H9 (cell line): ENCODE results near the gene C1QTNF9B. TPM values are rescaled to one million over a fixed set of nuclear protein-coding genes. Genes with fewer than 3 reads are reported as not detected.

Experiments
- DNase-seq: peaks from one replicate; pipeline ENCODE4 v3.0.0-alpha.2; 2017
- H2AFZ ChIP-seq: one replicate; pipeline ENCODE4 v1.6.1; 2013; ENCODE audit warnings: mild to moderate bottlenecking, low read length, control low read depth, moderate library complexity
- H2AK5ac ChIP-seq: 2 replicates; pipeline ENCODE4 v1.6.1; 2013; ENCODE audit warnings: low read length, control low read depth, mixed read lengths; ENCODE audit not compliant: insufficient read length
- H2BK120ac ChIP-seq: one replicate; pipeline ENCODE4 v1.6.1; 2013; ENCODE audit warnings: low read depth, mild to moderate bottlenecking, low read length, control low read depth, inconsistent platforms; ENCODE audit not compliant: poor library complexity, severe bottlenecking
- H2BK12ac ChIP-seq: 2 replicates; pipeline ENCODE4 v1.6.1; 2013; ENCODE audit warnings: low read length, control low read depth, mixed read lengths, low read depth; ENCODE audit not compliant: insufficient read length
- H2BK15ac ChIP-seq: 2 replicates; pipeline ENCODE4 v1.6.1; 2013; ENCODE audit warnings: low read depth, low read length, control low read depth
- H2BK20ac ChIP-seq: one replicate; pipeline ENCODE4 v1.6.1; 2013; ENCODE audit warnings: low read depth, mild to moderate bottlenecking, low read length, control low read depth, inconsistent platforms; ENCODE audit not compliant: poor library complexity, severe bottlenecking
- H2BK5ac ChIP-seq: 2 replicates; pipeline ENCODE4 v1.6.1; 2013; ENCODE audit warnings: low read length, control low read depth, mixed read lengths; ENCODE audit not compliant: insufficient read length
- H3K14ac ChIP-seq: 2 replicates; pipeline ENCODE4 v1.6.1; 2013; ENCODE audit warnings: low read length, control low read depth; ENCODE audit not compliant: insufficient read depth
- H3K18ac ChIP-seq: 2 replicates; pipeline ENCODE4 v1.6.1; 2013; ENCODE audit warnings: low read depth, mild to moderate bottlenecking, mixed read lengths, low read length, control low read depth; ENCODE audit not compliant: insufficient read length
- H3K23ac ChIP-seq: 2 replicates; pipeline ENCODE4 v1.6.1; 2013; ENCODE audit warnings: low read length, control low read depth, mixed read lengths, low read depth; ENCODE audit not compliant: insufficient read length
- H3K23me2 ChIP-seq: 2 replicates; pipeline ENCODE4 v1.6.1; 2013; ENCODE audit warnings: low read depth, mild to moderate bottlenecking, mixed read lengths, low read length, control low read depth; ENCODE audit not compliant: insufficient read length, poor library complexity, severe bottlenecking
- H3K27ac ChIP-seq: 2 replicates; pipeline ENCODE4 v1.5.1; 2013; ENCODE audit warnings: low read length, control low read depth, mixed read lengths, low read depth; ENCODE audit not compliant: insufficient read length
- H3K27me3 ChIP-seq: 2 replicates; pipeline ENCODE4 v1.6.1; 2013; ENCODE audit warnings: low read length, control low read depth, inconsistent platforms; ENCODE audit not compliant: insufficient read depth
- H3K4ac ChIP-seq: 2 replicates; pipeline ENCODE4 v1.6.1; 2013; ENCODE audit warnings: low read depth, mild to moderate bottlenecking, control low read depth, inconsistent platforms, low read length, moderate library complexity
- H3K4me1 ChIP-seq: 2 replicates; pipeline ENCODE4 v1.6.1; 2013; ENCODE audit warnings: low read length, control low read depth, inconsistent platforms; ENCODE audit not compliant: insufficient read depth
- H3K4me2 ChIP-seq: 2 replicates; pipeline ENCODE4 v1.6.1; 2013; ENCODE audit warnings: low read length, control low read depth, mixed read lengths; ENCODE audit not compliant: insufficient read length, insufficient read depth
- H3K56ac ChIP-seq: 2 replicates; pipeline ENCODE4 v1.6.1; 2013; ENCODE audit warnings: low read depth, mild to moderate bottlenecking, mixed read lengths, low read length, control low read depth; ENCODE audit not compliant: insufficient read length
- H3K79me1 ChIP-seq: 2 replicates; pipeline ENCODE4 v1.6.1; 2013; ENCODE audit warnings: low read depth, mild to moderate bottlenecking, moderate library complexity, low read length, control low read depth, inconsistent platforms; ENCODE audit not compliant: insufficient read depth, poor library complexity, severe bottlenecking
- H3K79me2 ChIP-seq: 2 replicates; pipeline ENCODE4 v1.6.1; 2013; ENCODE audit warnings: low read length, control low read depth, inconsistent platforms; ENCODE audit not compliant: insufficient read depth
- H3K9ac ChIP-seq: 2 replicates; pipeline ENCODE4 v1.6.1; 2013; ENCODE audit warnings: low read length, control low read depth, mixed read lengths; ENCODE audit not compliant: insufficient read length; ENCODE audit errors: extremely low read depth
- H3K9me3 ChIP-seq: one replicate; pipeline ENCODE4 v1.6.1; 2013; ENCODE audit warnings: low read depth, low read length, inconsistent platforms; ENCODE audit not compliant: control insufficient read depth
- H3T11ph ChIP-seq: one replicate; pipeline ENCODE4 v1.6.1; 2013; ENCODE audit warnings: mild to moderate bottlenecking, low read length, control low read depth, inconsistent platforms
- H4K20me1 ChIP-seq: one replicate; pipeline ENCODE4 v1.6.1; 2013; ENCODE audit not compliant: control insufficient read depth, insufficient read length, insufficient read depth
- H4K5ac ChIP-seq: 2 replicates; pipeline ENCODE4 v1.6.1; 2013; ENCODE audit warnings: low read depth, mild to moderate bottlenecking, mixed read lengths, low read length, control low read depth; ENCODE audit not compliant: insufficient read length
- H4K8ac ChIP-seq: replicated peaks from 2 replicates; pipeline ENCODE4 v1.6.1; 2013; ENCODE audit warnings: low read length, control low read depth, mixed read lengths, low read depth; ENCODE audit not compliant: insufficient read length
- H4K91ac ChIP-seq: 2 replicates; pipeline ENCODE4 v1.6.1; 2013; ENCODE audit warnings: low read depth, mild to moderate bottlenecking, moderate library complexity, mixed read lengths, low read length, control low read depth; ENCODE audit not compliant: insufficient read length
- H3K27ac Mint-ChIP-seq, 3 experiments: 2 replicates in 2 of 3; 3 replicates in 1 of 3; pipeline ENCODE4 v1.8.0; 2020 to 2021; ENCODE audit warnings: mixed read lengths in 3 of 3, mild to moderate bottlenecking in 1 of 3, moderate library complexity in 1 of 3
- H3K27me3 Mint-ChIP-seq: 2 replicates; pipeline ENCODE4 v1.8.0; 2021; ENCODE audit warnings: low read depth, mild to moderate bottlenecking, moderate library complexity, mixed read lengths
- H3K36me3 Mint-ChIP-seq, 3 experiments: 2 replicates in 2 of 3; 3 replicates in 1 of 3; pipeline ENCODE4 v1.8.0; 2020 to 2021; ENCODE audit warnings: low read depth in 3 of 3, mixed read lengths in 3 of 3; ENCODE audit not compliant: insufficient read depth in 1 of 3
- H3K4me1 Mint-ChIP-seq, 2 experiments: 2 replicates each; pipeline ENCODE4 v1.8.0; 2020; ENCODE audit warnings: mixed read lengths in 2 of 2
- H3K4me3 Mint-ChIP-seq, 2 experiments: 2 replicates in 1 of 2; 3 replicates in 1 of 2; pipeline ENCODE4 v1.8.0; 2020 to 2021; ENCODE audit warnings: mild to moderate bottlenecking in 2 of 2, mixed read lengths in 2 of 2, moderate library complexity in 1 of 2
- H3K9me3 Mint-ChIP-seq, 2 experiments: 2 replicates in 1 of 2; 3 replicates in 1 of 2; pipeline ENCODE4 v1.8.0; 2020; ENCODE audit warnings: mild to moderate bottlenecking in 2 of 2, mixed read lengths in 2 of 2, moderate library complexity in 1 of 2
- CTCF ChIP-seq: fragments of 200-600 bp; sonication (generic); conservative IDR thresholded peaks from 3 replicates; pipeline ENCODE4 v1.8.0; 2021; ENCODE audit warnings: antibody characterized with exemption, mild to moderate bottlenecking
- WGBS: extraction: QIAGEN DNeasy Blood & Tissue Kit; methylation state at CpG from one replicate; pipeline ENCODE4 v1.1.7; 2013; ENCODE audit warnings: missing lambda C conversion rate, low lambda C conversion rate, mixed read lengths; ENCODE audit not compliant: insufficient read length; ENCODE audit errors: extremely low coverage; 5-methylcytosine and 5-hydroxymethylcytosine counted together
- total RNA-seq: library from RNA; stranded (reverse); gene quantifications from 2 replicates; pipeline ENCODE4 v1.2.1, GENCODE V29; 2021

C1QTNF9B gene
- total RNA-seq, 1 experiment from 2014 or later, result not detected

GRCh38 chr13:23842406-23842805 lies 54.9 kb downstream of the C1QTNF9B start:
- H3K4ac ChIP-seq, result no peak overlapping the region
- no peak overlapping the region for H3K9ac ChIP-seq
- H3K27me3 Mint-ChIP-seq, result no peaks in the 10 kb centered on the region
- H3K9me3 Mint-ChIP-seq, result no peaks in the 10 kb centered on the region
- no peak overlapping the region for H4K8ac ChIP-seq
- H4K91ac ChIP-seq, result no peak overlapping the region
- no peak overlapping the region for H3K14ac ChIP-seq
- no peak overlapping the region for H3K4me2 ChIP-seq
- no peak overlapping the region for H2BK15ac ChIP-seq
- no peak overlapping the region for H2AFZ ChIP-seq
- H2BK5ac ChIP-seq, result no peak overlapping the region
- H3K36me3 Mint-ChIP-seq, result 0 out of 7 replicates have a peak, but pooled peaks cover 0 to 2% (median 0%) of the 10 kb centered on the region in 3 experiments
- no peak overlapping the region for H3T11ph ChIP-seq
- no peaks in the 10 kb centered on the region for H3K79me1 ChIP-seq
- no peaks in the 10 kb centered on the region; the same call in 1 of the 2 replicates for H3K4me1 ChIP-seq
- no peaks in the 10 kb centered on the region for H3K9me3 ChIP-seq
- no peak overlapping the region for H2BK20ac ChIP-seq
- no peak overlapping the region for H4K5ac ChIP-seq
- WGBS, result no CpG with 5 or more reads among the region's 8 CpGs
- H2BK120ac ChIP-seq, result no peak overlapping the region
- no peaks in the 10 kb centered on the region for H4K20me1 ChIP-seq
- H3K18ac ChIP-seq, result no peak overlapping the region
- no peak overlapping the region for H3K27ac ChIP-seq
- H3K56ac ChIP-seq, result no peak overlapping the region
- no peaks in the 10 kb centered on the region for H3K79me2 ChIP-seq
- H3K23ac ChIP-seq, result no peak overlapping the region
- no peak overlapping the region for H3K4me3 Mint-ChIP-seq
- no peak overlapping the region for H2AK5ac ChIP-seq
- no peak overlapping the region; a peak in 1 of 7 replicates for H3K27ac Mint-ChIP-seq
- no peak for DNase-seq
- no peaks in the 10 kb centered on the region for H3K27me3 ChIP-seq
- H3K23me2 ChIP-seq, result no peaks in the 10 kb centered on the region
- no peak overlapping the region for H2BK12ac ChIP-seq
- H3K4me1 Mint-ChIP-seq, result peaks cover 7 to 8% of the 10 kb centered on the region in 2 experiments
- no peak for TF ChIP-seq CTCF

Other genes starting within 250 kb of the C1QTNF9B start
- 18.5 and 19.5 TPM in 2 replicates for gene MIPEP, start 8.1 kb downstream of the C1QTNF9B start, total RNA-seq